Measurements from ENCODE around the gene ABCC10. TPM values are rescaled to one million over a fixed set of nuclear protein-coding genes. Genes with fewer than 3 reads are reported as not detected.
A peak's percentile ranks its signal among the peaks of the same experiment; 100 is the strongest.
"Not testable (repeated sequence)": the region's sequence is repeated elsewhere in the genome, so short reads cannot be mapped to it uniquely, and the experiment has no call there.

The ABCC10 gene, protein sequence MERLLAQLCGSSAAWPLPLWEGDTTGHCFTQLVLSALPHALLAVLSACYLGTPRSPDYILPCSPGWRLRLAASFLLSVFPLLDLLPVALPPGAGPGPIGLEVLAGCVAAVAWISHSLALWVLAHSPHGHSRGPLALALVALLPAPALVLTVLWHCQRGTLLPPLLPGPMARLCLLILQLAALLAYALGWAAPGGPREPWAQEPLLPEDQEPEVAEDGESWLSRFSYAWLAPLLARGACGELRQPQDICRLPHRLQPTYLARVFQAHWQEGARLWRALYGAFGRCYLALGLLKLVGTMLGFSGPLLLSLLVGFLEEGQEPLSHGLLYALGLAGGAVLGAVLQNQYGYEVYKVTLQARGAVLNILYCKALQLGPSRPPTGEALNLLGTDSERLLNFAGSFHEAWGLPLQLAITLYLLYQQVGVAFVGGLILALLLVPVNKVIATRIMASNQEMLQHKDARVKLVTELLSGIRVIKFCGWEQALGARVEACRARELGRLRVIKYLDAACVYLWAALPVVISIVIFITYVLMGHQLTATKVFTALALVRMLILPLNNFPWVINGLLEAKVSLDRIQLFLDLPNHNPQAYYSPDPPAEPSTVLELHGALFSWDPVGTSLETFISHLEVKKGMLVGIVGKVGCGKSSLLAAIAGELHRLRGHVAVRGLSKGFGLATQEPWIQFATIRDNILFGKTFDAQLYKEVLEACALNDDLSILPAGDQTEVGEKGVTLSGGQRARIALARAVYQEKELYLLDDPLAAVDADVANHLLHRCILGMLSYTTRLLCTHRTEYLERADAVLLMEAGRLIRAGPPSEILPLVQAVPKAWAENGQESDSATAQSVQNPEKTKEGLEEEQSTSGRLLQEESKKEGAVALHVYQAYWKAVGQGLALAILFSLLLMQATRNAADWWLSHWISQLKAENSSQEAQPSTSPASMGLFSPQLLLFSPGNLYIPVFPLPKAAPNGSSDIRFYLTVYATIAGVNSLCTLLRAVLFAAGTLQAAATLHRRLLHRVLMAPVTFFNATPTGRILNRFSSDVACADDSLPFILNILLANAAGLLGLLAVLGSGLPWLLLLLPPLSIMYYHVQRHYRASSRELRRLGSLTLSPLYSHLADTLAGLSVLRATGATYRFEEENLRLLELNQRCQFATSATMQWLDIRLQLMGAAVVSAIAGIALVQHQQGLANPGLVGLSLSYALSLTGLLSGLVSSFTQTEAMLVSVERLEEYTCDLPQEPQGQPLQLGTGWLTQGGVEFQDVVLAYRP (N-terminal part only)
- 11.9 TPM for total RNA-seq

DNA sequence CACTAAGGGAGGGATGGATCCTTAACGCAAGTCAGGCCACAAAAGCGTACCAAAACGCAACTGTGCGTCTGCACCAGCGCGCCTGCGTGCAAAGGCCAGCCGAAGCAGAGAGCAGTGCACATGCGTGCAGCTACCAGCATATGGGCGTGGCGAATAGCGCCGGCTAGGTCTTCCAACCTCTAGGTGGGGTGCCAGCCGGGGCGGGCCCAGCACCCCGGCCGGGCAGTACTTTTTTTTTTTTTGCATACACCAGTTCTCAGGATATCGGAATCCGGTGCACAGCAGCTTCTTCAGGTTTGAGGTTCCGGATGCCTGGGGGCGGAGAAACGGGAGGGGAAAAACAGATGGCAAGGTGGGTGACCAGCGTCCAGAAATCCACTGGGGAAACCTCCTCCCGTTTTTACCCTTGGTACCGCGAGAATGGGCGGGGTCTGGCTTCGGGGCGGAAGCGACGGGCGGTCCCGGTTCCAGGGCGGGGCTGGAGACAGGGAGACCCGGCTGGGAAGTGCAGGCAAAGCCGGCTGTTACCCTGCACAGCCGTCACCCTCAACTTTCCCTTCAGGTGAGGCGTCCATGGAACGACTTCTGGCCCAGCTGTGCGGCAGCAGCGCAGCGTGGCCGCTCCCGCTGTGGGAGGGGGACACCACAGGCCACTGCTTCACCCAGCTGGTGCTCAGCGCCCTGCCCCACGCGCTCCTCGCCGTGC, at the start of gene ABCC10:
TSS of gene ABCC10 (plus strand) at position 136 of the 706 bp plus-strand sequence. CDS start at position 574, 438 bp downstream.
- peak; percentile 96 for DNase-seq (ENCODE audit: low spot score)
- peak; percentile 96 for ATAC-seq

DNA sequence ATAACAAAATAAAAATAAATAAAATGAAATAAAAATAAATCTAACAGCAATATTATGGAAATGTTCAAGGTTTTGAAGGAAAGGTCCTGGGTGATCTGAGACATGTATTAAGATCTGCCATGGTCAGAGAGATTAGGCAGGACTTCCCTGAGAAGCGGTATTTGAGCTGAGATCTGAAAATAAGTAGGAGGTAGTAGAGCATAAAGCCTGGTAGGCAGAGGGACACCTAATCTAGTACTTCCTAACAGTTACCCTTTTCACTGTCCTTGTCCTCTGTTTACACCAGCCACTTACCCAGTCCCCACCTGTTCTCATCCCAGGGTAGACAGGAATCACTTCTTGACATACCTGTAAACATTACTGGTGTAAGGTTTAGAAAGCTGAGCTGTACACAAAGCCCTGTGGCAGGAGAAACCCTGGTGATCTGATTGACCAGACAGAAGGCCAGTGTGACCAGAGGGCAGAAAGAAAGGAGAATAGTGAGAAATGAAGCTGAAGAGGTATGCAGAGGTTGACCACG, 49.6 kb upstream of the ABCC10 start:
- ATAC-seq (no peak), DNase-seq (ENCODE audit: low spot score) (no peak)

DNA sequence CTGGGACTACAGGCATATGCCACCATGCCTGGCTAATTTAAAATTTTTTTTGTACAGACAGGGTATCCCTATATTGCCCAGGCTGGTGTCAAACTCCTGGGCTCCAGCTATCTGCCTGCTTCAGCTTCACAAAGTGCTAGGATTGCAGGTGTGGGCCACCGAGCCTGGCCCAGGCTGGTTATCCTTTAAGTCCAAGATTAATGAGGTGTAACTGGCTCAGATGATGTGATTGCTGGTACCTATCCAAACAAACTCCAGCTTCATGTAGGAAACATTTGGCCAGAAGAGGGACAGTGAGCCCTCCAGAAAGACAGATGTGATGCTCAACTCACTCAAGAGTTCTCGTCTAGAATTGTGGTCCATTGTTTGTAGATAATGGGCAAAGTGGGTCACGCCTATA, 48.7 kb upstream of the ABCC10 start:
- no peak for DNase-seq (ENCODE audit: low spot score)
- ATAC-seq = no peak

DNA sequence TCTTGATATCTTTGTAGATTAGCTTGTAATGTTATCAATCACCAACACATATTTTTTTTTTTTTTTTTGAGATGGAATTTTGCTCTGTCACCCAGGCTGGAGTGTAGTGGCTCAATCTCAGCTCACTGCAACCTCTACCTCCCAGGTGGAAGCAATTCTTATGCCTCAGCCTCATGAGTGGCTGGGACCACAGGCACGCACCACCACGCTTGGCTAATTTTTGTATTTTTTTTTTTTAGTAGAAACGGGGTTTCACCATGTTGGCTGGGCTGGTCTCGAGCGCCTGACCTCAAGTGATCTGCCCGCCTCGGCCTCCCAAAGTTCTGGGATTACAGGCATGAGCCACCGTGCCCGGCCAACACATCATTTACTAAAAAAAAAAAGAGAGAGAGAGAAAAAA, 46.5 kb upstream of the ABCC10 start:
- DNase-seq (ENCODE audit: low spot score); ATAC-seq: not testable (repeated sequence)

DNA sequence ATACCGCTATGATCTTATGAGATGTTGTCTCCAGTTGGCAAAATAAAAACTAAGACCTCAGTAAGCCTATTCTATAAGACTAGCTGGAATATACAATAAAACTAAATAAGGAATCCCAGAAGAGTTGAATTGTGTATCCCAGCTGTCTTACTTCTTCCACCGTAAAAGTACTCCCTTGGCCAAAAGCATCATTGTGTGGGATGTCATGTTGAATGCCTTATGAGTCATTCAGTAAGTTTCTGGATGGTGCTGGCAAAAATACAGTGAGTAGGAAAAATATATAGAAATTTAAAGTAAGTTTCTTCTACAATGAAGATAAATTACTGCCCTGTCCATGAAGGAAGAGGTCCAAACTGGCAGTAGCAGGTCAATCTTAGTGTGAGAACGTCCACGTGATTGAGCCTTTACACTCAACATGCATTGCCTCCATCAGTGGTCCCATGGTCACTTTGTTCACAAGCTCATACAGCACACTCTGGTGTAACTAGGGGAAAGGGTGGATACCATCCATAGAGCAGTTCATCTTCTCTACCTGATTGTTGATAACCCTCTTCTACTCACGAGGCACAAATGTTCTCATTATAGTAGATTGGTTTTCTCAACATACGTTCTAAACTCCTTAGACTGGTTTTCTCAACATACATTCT, 44.2 kb upstream of the ABCC10 start:
- DNase-seq (ENCODE audit: low spot score) (no peak), ATAC-seq (no peak)

DNA sequence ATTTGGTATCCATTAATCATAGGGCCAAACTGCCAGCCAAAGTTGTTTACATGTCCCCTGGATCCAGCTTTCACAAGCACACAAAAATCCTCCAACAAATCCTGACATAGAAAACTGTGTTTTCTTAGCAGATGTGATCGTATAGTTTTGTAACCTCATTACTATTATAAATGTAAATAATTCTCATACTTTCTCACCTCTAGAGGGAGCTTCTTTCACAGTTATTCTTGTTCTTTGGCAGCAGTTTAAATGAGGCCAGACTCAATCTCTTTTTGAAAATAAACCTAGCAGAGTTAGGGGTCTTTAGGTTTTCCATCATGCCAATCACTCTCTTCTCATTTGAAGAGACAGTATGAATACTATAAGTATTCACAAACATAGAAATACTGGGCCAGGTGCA, 40.8 kb upstream of the ABCC10 start:
- no peak for DNase-seq (ENCODE audit: low spot score)
- peak; percentile 57 for ATAC-seq

DNA sequence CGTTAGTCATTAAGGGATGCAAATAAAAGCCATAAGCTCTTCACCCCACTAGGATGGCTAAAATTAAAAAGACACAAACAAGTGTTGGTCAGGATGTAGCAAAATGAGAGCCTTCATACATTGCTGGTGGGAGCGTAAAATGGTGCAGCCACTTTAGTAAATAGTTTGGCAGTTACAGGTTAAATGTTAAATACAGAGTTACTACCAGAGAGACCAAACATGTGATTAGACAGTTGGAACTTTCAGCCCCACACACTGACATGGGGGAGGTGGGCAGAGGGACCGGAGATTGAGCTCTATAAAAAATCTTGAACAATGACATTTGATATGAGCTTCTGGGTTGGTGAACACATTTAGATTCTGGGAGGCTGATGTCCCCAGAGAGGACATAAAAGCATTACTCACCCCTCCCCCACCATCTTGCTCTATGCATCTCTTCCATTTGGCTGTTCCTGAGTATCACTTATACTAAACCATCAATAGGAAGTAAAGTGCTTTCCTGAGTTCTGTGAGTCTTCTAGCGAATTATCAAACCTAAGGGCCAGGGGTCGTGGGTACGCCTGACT, 37.5 kb upstream of the ABCC10 start:
- DNase-seq (ENCODE audit: low spot score) = no peak

DNA sequence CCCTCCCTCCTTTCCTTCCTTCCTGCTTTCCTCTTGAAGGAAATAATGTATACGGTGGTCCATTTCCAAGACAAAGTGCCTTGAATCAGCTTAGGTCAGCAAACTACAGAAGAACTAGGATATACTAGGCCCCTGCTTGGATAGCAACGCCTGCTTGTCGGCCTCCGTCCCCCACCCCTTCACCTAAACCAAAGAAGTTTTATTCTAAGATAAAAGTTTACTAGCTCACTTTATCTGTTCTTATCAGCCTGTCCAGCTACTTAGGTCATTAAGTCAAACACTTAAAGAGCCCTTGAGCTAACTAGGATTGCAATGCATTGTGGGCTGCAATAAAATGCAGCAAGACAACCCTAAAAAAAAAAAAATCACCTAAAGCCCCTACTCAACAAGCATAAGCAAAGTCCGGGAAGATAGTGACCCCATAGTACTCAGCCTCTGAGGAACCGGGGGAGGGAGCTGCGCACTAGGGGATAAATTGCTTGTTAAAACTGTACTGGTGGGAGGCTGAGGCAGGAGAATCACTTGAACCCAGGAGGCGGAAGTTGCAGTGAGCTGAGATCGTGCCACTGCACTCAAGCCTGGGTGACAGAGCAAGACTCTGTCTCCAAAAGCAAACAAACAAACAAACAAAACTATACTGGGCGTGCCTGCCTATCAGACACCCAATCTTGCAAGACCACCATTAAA, 36.4 kb upstream of the ABCC10 start:
- not testable (repeated sequence) for ATAC-seq; DNase-seq (ENCODE audit: low spot score)

More for the DNA sequence above, 37.5 kb upstream of the ABCC10 start:
- no peak for ATAC-seq

DNA sequence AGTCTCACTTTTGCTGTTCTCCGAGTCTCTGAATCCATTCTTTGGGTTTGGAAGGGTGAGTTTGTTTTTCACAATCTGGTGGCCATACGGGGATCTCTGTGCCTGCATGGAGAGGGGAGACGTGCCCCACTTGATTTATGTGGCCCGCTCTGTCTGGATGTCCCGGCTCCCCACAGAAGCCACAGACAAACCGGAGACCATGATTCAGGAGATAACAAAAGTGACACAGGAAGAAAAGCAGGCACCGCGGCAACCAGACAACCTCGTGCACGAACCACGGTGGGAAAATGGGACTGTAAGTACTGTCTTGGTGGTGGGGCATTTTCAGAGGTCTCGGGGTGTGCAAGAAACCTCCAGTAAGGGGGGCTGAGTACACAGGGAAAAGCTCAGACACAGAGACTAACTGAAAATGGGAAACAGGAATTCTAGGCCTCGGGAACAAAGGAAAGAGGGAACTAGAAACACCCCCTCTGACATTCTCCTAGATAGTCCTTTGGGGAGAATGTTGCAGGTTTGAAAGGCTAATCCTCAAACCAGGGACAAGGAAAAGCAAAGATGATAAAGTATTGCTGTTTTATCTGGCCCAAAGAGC, 35.8 kb upstream of the ABCC10 start:
- ATAC-seq (no peak), DNase-seq (ENCODE audit: low spot score) (no peak)

DNA sequence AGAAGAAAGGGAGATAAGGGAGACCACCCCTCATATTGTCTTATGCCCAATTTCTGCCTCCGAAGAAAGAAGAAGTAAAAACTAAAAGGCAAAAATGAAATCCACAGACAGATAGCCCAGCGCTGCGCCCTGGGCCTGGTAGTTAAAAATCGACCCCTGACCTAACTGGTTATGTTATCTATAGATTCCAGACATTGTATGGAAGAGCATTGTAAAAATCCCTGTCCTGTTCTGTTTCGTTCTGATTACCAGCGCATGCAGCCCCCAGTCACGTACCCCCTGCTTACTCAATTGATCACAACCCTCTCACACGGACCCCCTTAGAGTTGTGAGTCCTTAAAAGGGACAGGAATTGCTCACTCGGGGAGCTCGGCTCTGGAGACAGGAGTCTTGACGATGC, 34.2 kb upstream of the ABCC10 start:
- DNase-seq (ENCODE audit: low spot score); ATAC-seq: not testable (repeated sequence)

DNA sequence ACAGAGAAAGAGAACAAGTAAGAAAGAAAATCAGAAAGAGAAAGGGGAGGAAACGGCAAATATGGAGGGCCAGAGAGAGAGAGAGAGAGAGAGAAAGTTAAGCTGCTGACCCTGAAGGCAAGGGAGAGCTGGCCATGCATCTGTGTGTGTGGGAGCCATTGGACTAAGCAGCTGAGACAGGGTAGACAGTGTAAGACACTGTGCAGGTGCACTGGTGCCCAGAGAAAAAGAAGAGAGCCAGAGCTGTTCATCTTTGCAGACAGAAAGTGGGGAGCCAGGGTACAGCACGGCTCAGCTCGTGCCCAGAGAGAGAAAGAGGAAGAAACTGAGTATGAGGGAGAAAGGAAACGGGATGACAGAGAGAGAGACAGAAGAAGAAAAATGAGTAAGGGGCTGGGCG, 33.7 kb upstream of the ABCC10 start:
- ATAC-seq = no peak
- DNase-seq (ENCODE audit: low spot score) = no peak

DNA sequence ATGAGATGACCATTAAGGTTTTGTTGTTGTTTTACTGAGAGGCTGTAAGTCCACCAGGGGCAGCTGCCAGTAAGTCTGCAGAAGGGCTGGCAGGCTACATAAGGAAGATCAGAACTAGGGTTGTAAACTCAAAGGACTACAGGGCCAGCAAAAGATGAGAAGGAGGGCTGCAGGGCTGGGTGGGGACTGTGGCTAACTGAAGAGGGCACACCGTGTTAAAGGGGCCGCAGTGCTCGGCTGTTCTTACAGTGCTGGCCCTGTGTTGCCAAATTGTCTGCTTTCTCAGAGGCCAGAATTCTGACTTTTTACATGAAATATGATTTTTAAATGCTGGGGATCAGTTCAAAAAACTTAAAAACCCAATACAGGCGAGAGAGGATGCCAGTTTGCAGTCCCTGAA, 32.4 kb upstream of the ABCC10 start:
- DNase-seq (ENCODE audit: low spot score) = no peak
- ATAC-seq = no peak

DNA sequence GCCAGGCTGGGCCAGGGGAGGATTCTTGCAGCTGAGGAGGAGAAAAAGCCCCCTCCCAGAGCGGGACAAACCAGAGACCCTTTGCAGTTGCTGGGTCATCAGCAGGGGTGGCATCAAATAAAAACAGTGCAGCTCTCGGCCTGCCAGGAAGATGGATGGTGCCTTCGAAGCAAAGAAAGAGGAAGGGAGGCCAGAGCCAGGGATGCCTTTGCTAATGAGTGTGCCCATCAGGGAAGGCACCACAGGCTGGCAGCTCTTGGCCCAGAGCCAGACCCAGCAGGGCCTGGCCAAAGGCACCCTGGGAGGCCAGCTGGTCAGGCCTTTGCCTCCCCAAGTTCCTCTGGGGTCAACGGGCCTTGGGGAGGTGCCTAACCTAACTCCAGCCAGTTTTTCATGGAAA, 31.6 kb upstream of the ABCC10 start:
- no peak for DNase-seq (ENCODE audit: low spot score)

DNA sequence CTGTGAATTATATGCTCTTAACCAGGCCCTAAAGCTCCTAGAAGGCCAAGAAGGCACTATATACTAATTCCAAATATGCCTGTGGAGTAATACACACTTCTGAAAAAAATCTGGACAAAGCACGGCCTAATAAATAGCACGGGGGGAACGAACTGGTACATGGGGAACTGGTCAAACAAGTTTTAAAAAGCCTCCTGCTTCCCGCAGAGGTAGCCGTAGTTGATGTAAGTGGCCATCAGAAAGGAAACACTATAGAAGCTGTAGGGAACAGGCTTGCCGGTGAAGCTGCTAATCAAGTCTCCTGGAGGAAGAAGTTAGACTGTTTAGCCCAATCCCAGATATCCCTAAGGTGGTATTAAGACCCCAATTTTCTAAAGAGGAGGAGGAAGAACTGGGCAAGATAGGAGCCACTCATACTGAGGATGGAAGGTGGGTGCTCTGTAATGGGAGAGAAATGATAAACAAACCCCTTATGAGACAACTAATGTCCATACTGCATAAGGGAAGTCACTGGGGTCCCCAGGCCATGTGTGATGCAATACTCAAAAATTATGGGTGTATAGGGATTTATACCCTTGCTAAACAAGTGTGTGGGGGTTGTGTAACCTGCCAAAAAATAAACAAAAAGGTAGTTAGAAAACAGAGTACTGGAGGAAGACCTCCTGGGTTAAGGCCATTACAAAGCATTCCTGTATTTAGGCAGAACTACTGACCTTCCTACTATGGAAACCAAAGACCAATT, 30.8 kb upstream of the ABCC10 start:
- DNase-seq (ENCODE audit: low spot score) = no peak
- no peak for ATAC-seq

More for the DNA sequence above, 31.6 kb upstream of the ABCC10 start:
- ATAC-seq = no peak

DNA sequence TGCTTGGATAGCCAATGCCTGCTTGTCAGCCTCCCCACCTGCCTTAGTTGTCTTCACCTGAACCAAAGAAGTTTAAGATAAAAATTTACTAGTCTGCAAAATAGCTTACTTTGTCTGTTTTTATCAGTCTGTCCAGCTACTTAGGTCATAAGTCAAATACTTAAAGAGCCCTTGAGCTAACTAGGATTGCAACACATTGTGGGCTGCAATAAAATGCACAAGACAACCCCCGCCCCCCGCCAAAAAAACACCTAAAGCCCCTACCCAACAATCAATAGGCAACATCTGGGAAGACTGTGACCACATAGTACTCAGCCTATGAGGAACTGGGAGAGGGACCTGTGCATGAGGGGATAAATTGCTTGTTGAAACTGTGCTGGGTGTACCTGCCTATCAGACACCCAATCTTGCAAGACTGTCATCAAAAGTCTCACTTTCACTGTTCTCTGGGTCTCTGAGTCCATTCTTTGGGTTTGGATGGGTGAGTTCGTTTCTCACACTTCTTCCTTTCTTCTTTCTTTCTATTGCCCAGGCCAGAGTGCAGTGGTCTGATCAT, 27.3 kb upstream of the ABCC10 start:
- ATAC-seq = no peak

DNA sequence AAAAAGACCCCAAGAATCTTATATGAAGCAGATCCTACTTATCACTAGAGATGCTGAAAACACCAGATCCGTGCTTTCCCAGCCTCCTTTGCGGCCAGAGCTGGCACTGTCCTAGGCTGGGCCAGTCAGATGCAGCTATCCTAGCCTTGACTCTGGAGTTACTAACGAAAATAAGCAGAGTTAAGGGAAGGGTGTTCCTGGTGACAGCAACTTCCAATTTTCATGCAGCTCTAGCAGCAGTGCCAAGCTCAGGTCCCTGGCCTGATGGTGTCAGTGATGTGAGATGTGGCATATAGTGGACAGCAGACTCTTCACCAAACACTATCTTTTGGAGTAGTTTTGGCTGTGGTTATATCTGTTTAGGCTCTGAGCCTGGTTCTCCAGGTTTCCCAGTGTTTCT, 25.6 kb upstream of the ABCC10 start:
- DNase-seq (ENCODE audit: low spot score) = no peak
- ATAC-seq = no peak

More for the DNA sequence above, 27.3 kb upstream of the ABCC10 start:
- no peak for DNase-seq (ENCODE audit: low spot score)

DNA sequence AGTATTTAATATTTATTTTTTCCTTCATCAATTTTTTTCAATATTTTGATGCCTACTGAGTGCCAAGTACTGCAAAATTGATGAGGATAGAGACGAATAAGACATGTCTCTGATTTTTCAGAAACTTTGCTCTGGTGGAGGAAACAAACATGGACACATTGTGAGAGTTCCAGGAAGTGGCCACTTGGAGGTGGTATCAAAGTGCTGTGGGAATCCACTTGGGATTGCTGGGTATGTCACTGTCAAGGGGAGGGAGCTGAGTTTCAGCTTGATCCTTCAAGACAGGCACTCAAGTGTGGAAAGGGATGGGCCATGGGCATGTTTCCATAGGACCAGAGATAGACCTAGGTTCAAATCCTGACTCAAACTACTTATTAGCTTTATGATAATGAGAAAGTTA, 24.5 kb upstream of the ABCC10 start:
- DNase-seq (ENCODE audit: low spot score) (no peak), ATAC-seq (no peak)

Measured in left lobe of liver (tissue), 2 donors.